ENCODE results near the gene PDZK1IP1. TPM values are rescaled to one million over a fixed set of nuclear protein-coding genes. Genes with fewer than 3 reads are reported as not detected.

PDZK1IP1 gene
- total RNA-seq, 1 experiment from 2014 or later: not detected

- TF ChIP-seq MAX (IDR thresholded peaks at IDR 0.05) (no peak), CBX3 (IDR thresholded peaks at IDR 0.05; ENCODE audit: low read depth) (no peak)
Measured at GRCh38 chr1:47228644-47229030, 38.8 kb upstream of the PDZK1IP1 start (continued).

GRCh38 chr1:47227341-47228232 is 37.8 kb upstream of the PDZK1IP1 start:
- H3K4me1 ChIP-seq (ENCODE audit: control insufficient read depth in 1 of 2, insufficient read depth in 2 of 2, low read length in 2 of 2): no peaks in the 10 kb centered on the region
- ChIA-PET CTCF (interaction anchor here (1.3 kb wide), 1 partner anchor 49 kb away, joined by 3 read pairs; no protein-coding TSS in a partner anchor), RAD21 (ENCODE audit: low non-redundant PET in 1 of 2, low total read pairs in 2 of 2, uncharacterized antibody in 2 of 2, unreplicated experiment in 2 of 2) (no interaction called here), POLR2A (no interaction called here)
- H2AFZ ChIP-seq (ENCODE audit: low read depth, low read length, poor library complexity, severe bottlenecking): no peak overlapping the region
- no peaks in the 10 kb centered on the region for H3K36me3 ChIP-seq (ENCODE audit: control insufficient read depth in 1 of 2, insufficient read depth in 2 of 2, low read length in 2 of 2)
- no peak overlapping the region for H3K4me2 ChIP-seq (ENCODE audit: low read length)
- H3K9me2 ChIP-seq (ENCODE audit: insufficient read depth): no peaks in the 10 kb centered on the region
- no peaks in the 10 kb centered on the region for H4K20me1 ChIP-seq (ENCODE audit: insufficient read depth)
- H3K9ac ChIP-seq (ENCODE audit: low read length): no peak overlapping the region
- intact Hi-C loops (cut with micrococcal nuclease): no loop called here
- BruUV-seq (replicated peaks): no TSS peak
- ATAC-seq (no peak), DNase-seq (ENCODE audit: low read depth, low spot score) (no peak)
- H3K27ac ChIP-seq (ENCODE audit: low read depth, low read length): no peak overlapping the region
- no peaks in the 10 kb centered on the region for H3K9me3 ChIP-seq (ENCODE audit: control insufficient read depth in 1 of 2, insufficient read depth in 1 of 2, low read depth in 1 of 2, low read length in 2 of 2)
- no peak overlapping the region for H3K4me3 ChIP-seq (replicated peaks in 1 of 2; ENCODE audit: low read depth in 1 of 2, low read length in 2 of 2)
- peaks cover 10% of the 10 kb centered on the region for H3K27me3 ChIP-seq (ENCODE audit: insufficient read depth, low read length)
- no peaks in the 10 kb centered on the region for H3K79me2 ChIP-seq (ENCODE audit: insufficient read depth, low read length)
- no peak for TF ChIP-seq ELF1 (IDR thresholded peaks at IDR 0.05; ENCODE audit: borderline replicate concordance, low read depth)
- no peak for TF ChIP-seq FOSL1 (IDR thresholded peaks at IDR 0.05; ENCODE audit: low read depth)
- TF ChIP-seq MAX (IDR thresholded peaks at IDR 0.05): no peak
- no peak for TF ChIP-seq SP1 (IDR thresholded peaks at IDR 0.05; ENCODE audit: low read depth)
- TF ChIP-seq ZFX (IDR thresholded peaks at IDR 0.05): no peak
- TF ChIP-seq CEBPB (IDR thresholded peaks at IDR 0.05; ENCODE audit: low read depth): no peak
- no peak for TF ChIP-seq CTCF (IDR thresholded peaks at IDR 0.05 in 2 of 3, conservative IDR thresholded peaks at IDR 0.05 in 1 of 3; ENCODE audit: borderline replicate concordance in 1 of 3, insufficient read depth in 1 of 3, low read depth in 2 of 3, low read length in 2 of 3)
- TF ChIP-seq CBX3 (IDR thresholded peaks at IDR 0.05; ENCODE audit: low read depth): no peak
- no peak for TF ChIP-seq ZNF274 (IDR thresholded peaks at IDR 0.05; ENCODE audit: low read depth, low read length)
- TF ChIP-seq POLR2A (IDR thresholded peaks at IDR 0.05; ENCODE audit: borderline replicate concordance, extremely low read depth, insufficient read depth, insufficient read length): no peak
- TF ChIP-seq ZBTB33 (IDR thresholded peaks at IDR 0.05; ENCODE audit: extremely low read depth, insufficient replicate concordance, low read length): no peak
- TF ChIP-seq SRF (IDR thresholded peaks at IDR 0.05; ENCODE audit: low read depth): no peak
- TF ChIP-seq YY1 (IDR thresholded peaks at IDR 0.05; ENCODE audit: extremely low read depth, insufficient replicate concordance, low read depth, low read length): no peak
- TF ChIP-seq REST (IDR thresholded peaks at IDR 0.05; ENCODE audit: low read depth): no peak
- TF ChIP-seq EZH2phosphoT487 (IDR thresholded peaks at IDR 0.05; ENCODE audit: borderline replicate concordance): no peak
- no peak for TF ChIP-seq EGR1 (IDR thresholded peaks at IDR 0.05; ENCODE audit: low read depth)

Data from HCT116 (cell line).